NCI-H510A (cell line): ENCODE measurements around the gene SNX25.
"Not testable (repeated sequence)": the region's sequence is repeated elsewhere in the genome, so short reads cannot be mapped to it uniquely, and the experiment has no call there.

Experiments
- DNase-seq: peaks from one replicate; lab custom pipeline; 2025; lab: John Stamatoyannopoulos, UW

SNX25 gene

DNA sequence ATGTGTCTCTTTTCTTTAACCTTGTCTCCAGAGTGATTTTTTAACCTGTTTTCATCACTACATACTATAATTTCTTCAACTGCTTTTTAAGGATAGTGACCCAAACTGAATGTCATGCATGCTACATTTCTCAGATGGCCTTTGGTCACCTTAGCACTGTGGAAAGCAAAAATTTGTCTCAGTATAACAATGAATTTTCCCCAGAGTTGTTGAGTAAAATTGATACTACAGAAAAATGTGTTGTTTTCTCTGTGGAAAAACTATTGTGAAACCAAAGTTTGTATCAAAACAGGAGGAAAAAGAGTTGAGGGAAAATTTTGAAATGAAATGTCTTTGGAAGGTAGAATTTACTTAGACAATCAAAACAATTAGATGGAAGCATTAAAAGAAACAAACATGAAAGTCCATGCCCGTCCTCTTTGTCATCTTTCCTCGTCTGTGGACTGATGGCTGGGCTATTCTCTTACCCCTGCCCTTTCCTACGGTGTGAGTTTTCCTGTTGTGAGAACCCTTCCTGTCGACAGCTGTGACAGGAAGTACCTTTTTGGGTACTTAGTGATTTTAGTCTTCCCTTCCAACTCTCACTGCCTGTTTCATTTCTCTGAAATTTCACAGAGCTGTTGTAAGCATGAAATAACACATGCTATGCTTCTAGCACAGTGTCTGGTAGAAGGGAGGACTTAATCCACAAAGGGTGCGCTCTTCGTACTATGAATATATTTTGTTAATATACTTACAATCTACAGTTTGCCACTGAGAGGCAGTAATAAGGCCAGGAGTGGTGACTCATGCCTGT is 135.5 kb downstream of the SNX25 start:
- no peak for DNase-seq

- no peak for DNase-seq
Measured at GRCh38 chr4:185346975-185347601, 137.7 kb downstream of the SNX25 start.

GRCh38 chr4:185351691-185352090 is 142.3 kb downstream of the SNX25 start:
- no peak for DNase-seq

- no peak for DNase-seq
Measured at GRCh38 chr4:185352202-185352601, 142.8 kb downstream of the SNX25 start.

- no peak for DNase-seq
Measured at GRCh38 chr4:185352741-185353140, 143.3 kb downstream of the SNX25 start.

DNA sequence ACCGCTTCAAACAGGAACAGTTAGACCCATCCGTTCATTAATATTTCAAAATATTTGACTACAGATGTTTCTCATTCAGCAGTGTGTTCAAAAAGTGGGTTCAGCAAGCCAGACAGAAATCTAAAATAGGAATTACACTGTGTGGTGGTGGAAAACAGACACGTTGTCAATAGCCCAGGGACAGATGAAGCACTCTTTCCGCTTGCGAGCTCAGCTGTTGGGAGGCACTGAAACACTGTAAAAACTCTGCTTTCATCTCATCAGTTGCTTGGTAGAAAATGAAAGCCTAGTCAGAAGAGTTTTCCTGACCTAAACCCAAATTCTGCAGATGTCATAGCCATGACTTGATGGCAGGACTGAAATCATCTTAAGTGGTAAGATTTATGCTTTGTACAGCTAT is 147.8 kb downstream of the SNX25 start:
- DNase-seq: no peak

GRCh38 chr4:185357733-185358440 is 148.5 kb downstream of the SNX25 start:
- DNase-seq: no peak

- no peak for DNase-seq
Measured at GRCh38 chr4:185358514-185358913, 149.1 kb downstream of the SNX25 start.

DNA sequence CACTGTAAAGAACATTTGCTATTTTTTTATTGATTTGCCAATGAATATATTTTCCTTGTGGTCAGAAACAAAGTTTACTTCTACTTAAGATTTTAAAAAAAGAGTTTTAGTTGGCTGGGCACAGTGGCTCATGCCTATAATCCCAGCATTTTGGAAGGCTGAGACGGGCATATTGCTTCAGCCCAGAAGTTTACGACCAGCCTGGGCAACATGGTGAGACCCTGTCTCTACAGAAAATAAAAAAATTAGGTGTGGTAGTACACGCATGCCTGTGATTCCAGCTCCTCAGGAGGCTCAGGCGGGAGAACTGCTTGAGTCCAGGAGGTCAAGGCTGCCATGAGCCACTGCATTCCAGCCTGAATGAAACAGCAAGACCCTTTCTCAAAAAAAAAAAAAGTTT is 149.6 kb downstream of the SNX25 start:
- DNase-seq: no peak

- DNase-seq: no peak
Measured at GRCh38 chr4:185359767-185360446, 150.5 kb downstream of the SNX25 start.

GRCh38 chr4:185361872-185362271 is 152.5 kb downstream of the SNX25 start:
- no peak for DNase-seq

GRCh38 chr4:185362570-185362969 is 153.2 kb downstream of the SNX25 start:
- not testable (repeated sequence) for DNase-seq

DNA sequence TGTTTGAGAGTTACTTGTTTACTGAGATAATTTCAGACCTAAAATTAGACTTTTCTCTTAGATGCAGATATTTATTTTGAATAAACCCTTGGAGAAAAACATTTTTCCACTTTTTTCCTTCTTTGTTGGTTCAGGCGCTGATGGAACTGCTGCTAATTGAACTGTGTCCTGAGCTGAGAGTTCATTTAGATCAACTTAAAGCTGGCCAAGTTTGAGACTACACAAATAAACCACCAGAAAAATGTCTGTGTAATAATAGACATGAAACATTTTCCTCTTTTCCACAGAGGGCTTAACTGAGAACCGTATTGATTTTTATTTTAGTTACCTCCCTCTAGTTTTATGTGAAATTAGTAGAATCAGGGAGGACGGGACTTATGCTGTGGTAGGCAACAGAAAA is 153.9 kb downstream of the SNX25 start:
- no peak for DNase-seq

GRCh38 chr4:185364886-185365285 is 155.5 kb downstream of the SNX25 start:
- no peak for DNase-seq

DNA sequence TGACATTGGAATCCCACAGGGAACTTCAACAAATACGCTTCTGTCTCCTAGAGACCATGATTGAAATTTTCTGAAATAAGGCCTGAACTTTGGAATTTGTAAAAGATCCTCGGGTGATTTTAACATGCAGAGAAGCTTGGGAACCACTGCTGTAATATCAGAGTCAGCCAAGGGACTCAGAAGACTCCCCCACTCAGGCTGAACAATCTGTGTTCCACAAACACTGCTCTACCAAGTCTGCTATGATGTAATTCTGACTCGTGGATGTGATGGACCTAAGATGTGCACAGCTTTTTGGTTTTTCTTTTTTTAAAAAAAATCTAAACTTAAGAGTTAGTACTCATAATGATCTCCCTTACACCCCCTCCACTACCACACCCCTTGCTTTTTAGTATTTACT is 160.3 kb downstream of the SNX25 start:
- no peak for DNase-seq

DNA sequence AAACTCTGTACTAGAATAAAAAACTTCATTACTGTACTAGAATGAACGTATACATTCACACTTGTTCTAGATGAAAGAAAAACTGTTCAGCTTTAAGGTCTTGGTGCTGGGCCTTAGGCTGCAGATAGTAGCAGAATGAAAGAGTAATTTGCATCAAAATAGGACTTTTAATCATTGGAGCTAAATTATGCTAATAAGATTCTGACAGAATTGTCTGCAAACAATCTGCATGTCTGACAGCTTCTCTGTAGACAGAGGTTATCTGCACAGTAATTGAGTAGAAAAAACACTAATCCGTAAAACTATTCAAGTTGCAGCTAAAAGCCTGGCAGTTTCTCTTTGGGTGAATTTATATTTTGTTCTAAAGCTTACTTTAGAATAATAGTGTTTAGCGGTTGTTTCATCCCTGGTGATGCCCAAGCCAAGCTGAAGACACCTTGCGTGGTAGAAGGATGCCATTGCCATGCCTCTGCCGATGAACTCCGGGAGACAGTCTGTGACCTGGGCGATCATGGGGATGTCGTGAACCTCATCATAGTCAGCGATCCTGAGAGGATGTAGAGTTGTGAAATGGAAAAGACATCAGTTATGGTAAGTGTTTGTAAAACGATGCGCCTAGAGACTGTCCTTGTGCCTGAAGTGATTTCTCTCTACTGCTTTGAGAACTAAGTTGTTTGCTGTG is 161.0 kb downstream of the SNX25 start:
- no peak for DNase-seq

GRCh38 chr4:185371702-185372101 is 162.3 kb downstream of the SNX25 start:
- no peak for DNase-seq

GRCh38 chr4:185374027-185374426 is 164.6 kb downstream of the SNX25 start:
- DNase-seq: no peak

DNA sequence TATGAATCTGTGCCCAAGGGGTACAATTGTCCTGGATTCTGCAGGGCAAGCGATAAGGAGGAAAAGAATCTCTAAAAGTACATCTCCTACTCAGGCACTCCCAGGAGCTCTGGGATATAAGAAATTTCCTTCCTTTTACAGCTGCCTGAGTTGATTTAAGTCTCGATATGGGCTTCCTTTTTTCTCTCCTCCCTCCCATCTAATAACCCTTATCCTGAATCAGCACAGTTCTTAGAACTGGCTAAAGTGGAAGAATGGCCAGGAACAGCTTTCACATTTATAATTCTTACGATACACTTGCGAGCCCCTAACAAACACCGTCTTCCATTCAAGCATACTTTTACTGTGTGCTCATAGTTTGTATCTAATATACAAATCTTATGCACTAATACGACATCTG is 165.2 kb downstream of the SNX25 start:
- DNase-seq: no peak

DNA sequence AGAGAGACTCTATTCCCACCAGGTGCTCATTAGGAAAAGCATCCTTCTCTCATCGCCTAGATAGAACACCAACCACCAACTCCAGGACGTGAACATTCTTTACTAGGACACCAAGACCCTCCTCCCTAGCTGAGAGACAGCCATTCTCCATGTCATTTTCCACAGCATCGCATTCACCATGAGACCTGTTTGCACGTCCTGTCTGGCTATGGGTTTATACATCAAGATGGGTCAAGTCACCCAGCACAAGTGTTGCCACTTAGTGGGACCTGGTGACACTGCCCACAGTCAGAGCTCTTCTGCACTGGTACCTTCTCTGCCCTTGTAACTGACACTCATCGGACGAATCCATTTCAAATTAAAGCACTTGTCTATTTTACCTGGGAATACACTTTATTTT is 168.9 kb downstream of the SNX25 start:
- no peak for DNase-seq

DNA sequence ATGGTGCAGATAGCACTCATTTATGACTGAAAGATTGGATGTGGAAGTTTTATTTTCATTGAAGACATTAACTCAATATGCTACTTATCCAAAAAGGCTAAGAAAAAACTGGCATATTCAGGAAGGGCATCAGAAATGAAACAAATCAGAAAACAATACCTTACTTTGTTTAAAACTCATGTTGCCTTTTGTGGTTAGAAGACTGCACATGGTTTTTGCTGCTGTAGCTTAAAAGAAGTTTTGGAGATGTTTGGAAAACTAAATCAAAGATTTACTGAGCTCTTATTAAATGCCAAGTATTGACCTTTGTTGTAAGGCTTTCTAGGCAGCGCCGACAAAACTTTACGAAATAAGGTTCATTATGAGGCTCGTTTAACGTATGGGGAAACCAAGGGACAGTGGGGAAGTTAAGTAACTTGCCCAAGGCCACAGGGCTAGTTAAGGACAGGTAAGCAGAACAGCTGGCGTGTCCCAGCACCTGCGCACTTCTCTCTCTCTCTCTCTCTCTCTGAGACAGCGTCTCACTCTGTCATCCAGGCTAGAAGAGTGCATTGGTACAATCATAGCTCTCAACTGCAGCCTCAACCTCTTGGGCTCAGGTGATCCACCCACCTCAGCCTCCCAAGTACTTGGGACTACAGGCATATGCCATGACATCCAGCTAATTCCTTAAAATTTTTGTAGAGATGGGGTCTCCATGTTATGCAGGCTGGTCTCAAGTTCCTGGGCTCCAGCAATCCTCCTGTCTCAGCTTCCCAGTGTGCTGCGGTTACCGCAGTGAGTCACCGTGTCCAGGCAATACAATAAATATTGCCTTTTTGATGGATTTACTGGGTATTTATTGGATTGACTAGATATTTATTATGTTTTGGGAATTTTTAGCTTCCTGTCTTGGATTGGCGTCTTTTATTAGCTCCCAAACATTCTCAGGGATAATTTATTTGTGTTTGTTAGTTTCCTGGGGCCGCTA is 170.2 kb downstream of the SNX25 start:
- DNase-seq: no peak
